Activated CD8-positive, alpha-beta memory T cell treated with anti-CD3 and anti-CD28 coated beads, Interleukin-2, amount 50 U/mL, for 48 hours (primary cell): ENCODE measurements around the gene TENT5A.

Source experiments
- DNase-seq: peaks from one replicate; pipeline ENCODE4 v3.0.0-alpha.2; 2020

The TENT5A gene

DNA sequence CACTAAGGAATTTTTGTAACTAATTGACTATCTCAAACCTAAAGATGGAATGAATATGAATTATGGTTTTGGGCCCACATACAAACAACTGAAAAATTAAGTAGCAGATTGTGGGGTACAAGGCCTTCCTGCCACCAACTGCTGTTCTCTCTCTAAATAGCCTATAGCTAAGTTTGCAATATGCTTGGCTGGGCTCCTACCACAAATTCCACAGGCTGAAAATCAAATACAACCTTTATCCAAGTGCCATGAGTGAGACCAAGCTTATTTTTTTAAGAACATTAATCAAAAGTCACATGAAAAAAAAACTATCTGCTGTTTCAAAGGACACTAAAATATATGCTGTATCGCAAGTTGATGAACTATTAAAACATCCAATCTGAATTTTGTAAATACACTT lies 52.1 kb downstream of the TENT5A start:
- DNase-seq: no peak

DNA sequence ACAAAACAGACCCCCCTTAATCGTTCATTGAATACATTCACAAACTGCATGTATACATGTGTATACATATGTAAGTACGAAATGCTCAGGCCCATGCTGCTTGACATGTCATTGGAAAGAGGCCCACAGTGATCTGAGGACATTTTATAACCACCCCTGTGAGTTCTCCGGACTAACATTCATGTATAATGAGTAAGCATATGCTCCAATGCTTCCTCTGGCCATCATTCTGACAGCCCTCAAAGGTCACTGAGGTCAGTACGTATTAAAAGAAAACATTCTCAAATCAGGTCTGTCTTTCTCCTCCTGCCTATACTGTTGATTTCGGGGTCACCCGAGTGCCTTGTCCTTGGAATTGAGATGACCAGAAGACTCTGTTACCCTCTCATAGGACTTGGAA lies 54.9 kb downstream of the TENT5A start:
- no peak for DNase-seq

DNA sequence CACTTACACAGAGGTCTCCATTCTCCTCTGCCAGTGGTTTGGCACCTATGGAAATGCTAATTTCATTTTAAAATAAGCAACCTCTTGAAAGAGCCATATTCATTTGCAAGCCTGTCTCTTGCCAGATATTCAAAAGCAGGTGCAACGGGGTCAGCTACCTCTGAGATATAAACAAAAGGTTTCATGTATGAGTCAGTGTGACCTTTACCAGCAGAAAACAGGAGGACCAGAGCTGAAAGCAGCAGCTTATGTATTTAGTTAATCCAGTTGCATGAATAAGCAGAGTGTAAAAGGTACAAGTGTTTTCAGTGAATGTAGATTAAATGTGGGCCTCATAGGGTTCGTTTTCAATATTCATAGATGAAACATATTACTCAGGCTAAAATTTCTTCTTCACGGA lies 56.0 kb downstream of the TENT5A start:
- no peak for DNase-seq
